K562 (cell line): ENCODE results near the gene BCKDHB.

Source experiments
- ARID1B ChIP-seq: fragments of 450-650 bp; IDR thresholded peaks from 2 replicates; pipeline ENCODE4 v1.6.1; 2016; ENCODE audit warnings: antibody characterized with exemption, mild to moderate bottlenecking, inconsistent platforms
- CHD4 ChIP-seq: fragments of 200-600 bp; sonication (generic); IDR thresholded peaks from 3 replicates; pipeline ENCODE4 v1.6.1; 2012; ENCODE audit warnings: low read depth, mild to moderate bottlenecking, mixed read lengths, low read length, inconsistent platforms; ENCODE audit not compliant: insufficient read depth, insufficient replicate concordance, poor library complexity, severe bottlenecking
- EP300 ChIP-seq: IDR thresholded peaks from 2 replicates; pipeline ENCODE4 v1.6.1; 2012; ENCODE audit warnings: low read length, improper control_type of control experiment
- KAT7 ChIP-seq: sonication (generic); formaldehyde crosslinking; IDR thresholded peaks from 2 replicates; pipeline ENCODE4 v1.8.0; 2022; ENCODE audit warnings: missing genetic modification reagents, mild to moderate bottlenecking, borderline replicate concordance
- MED1 ChIP-seq: sonication (generic); formaldehyde crosslinking; IDR thresholded peaks from 2 replicates; pipeline ENCODE4 v1.8.1; 2023; ENCODE audit warnings: missing genetic modification reagents, borderline replicate concordance
- MEF2A ChIP-seq: IDR thresholded peaks from 2 replicates; pipeline ENCODE4 v1.6.1; 2011; ENCODE audit warnings: low read depth, mild to moderate bottlenecking, low read length, moderate library complexity; ENCODE audit not compliant: control insufficient read depth
- TRIM24 ChIP-seq, 2 experiments: fragments of 450-650 bp; IDR thresholded peaks; 2 replicates each; pipeline ENCODE4 v1.6.1; 2016
- ZBTB17 ChIP-seq: fragments of 450-650 bp; formaldehyde crosslinking; IDR thresholded peaks from 2 replicates; pipeline ENCODE4 v1.4.0; 2020; ENCODE audit warnings: mild to moderate bottlenecking
- ZNF830 ChIP-seq: fragments of 250-450 bp; sonication (Bioruptor Pico); IDR thresholded peaks from 2 replicates; pipeline ENCODE4 v1.5.0; 2021; ENCODE audit warnings: mild to moderate bottlenecking
- TF ChIP-seq, protein P1 (sequence below): fragments of 450-650 bp; IDR thresholded peaks from 2 replicates; pipeline ENCODE4 v1.6.1; 2018; ENCODE audit not compliant: partially characterized antibody
- TF ChIP-seq, protein P2 (sequence below): sonication (generic); formaldehyde crosslinking; IDR thresholded peaks from 2 replicates; pipeline ENCODE4 v1.8.0; 2022; ENCODE audit warnings: mild to moderate bottlenecking, missing genetic modification reagents

DNA sequence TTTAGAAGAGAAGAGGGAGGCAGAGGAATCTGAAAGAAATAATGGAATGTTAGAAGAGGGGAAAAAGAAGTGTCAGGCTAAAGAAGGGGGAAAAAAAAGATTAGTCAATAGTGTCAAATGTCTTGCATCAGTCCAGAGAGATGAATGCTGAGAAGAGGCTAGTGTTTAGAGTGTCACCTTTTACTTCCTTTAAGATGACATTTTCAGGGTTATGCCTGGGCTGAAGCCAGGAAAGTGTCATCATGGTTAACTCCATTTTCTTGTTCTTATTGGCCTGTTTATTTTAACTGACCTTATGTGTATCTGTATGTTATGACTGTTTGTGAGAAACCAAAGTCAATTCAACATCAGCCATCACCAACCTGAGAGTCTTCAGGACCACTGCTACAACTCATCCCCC, 15.0 kb upstream of the BCKDHB start:
- TF ChIP-seq TRIM24 (IDR thresholded peaks at IDR 0.05) (no peak), MEF2A (no peak), CHD4 (no peak), EP300 (no peak), ZBTB17 (CRISPR knock-in tag) (no peak), KAT7 (no peak), ZNF830 (no peak), ARID1B (no peak), MED1 (CRISPR knock-in tag) (no peak)
- TF ChIP-seq, protein P1, sequence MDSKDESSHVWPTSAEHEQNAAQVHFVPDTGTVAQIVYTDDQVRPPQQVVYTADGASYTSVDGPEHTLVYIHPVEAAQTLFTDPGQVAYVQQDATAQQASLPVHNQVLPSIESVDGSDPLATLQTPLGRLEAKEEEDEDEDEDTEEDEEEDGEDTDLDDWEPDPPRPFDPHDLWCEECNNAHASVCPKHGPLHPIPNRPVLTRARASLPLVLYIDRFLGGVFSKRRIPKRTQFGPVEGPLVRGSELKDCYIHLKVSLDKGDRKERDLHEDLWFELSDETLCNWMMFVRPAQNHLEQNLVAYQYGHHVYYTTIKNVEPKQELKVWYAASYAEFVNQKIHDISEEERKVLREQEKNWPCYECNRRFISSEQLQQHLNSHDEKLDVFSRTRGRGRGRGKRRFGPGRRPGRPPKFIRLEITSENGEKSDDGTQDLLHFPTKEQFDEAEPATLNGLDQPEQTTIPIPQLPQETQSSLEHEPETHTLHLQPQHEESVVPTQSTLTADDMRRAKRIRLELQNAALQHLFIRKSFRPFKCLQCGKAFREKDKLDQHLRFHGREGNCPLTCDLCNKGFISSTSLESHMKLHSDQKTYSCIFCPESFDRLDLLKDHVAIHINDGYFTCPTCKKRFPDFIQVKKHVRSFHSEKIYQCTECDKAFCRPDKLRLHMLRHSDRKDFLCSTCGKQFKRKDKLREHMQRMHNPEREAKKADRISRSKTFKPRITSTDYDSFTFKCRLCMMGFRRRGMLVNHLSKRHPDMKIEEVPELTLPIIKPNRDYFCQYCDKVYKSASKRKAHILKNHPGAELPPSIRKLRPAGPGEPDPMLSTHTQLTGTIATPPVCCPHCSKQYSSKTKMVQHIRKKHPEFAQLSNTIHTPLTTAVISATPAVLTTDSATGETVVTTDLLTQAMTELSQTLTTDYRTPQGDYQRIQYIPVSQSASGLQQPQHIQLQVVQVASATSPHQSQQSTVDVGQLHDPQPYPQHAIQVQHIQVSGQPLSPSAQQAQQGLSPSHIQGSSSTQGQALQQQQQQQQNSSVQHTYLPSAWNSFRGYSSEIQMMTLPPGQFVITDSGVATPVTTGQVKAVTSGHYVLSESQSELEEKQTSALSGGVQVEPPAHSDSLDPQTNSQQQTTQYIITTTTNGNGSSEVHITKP, result no peak
- TF ChIP-seq, protein P2, sequence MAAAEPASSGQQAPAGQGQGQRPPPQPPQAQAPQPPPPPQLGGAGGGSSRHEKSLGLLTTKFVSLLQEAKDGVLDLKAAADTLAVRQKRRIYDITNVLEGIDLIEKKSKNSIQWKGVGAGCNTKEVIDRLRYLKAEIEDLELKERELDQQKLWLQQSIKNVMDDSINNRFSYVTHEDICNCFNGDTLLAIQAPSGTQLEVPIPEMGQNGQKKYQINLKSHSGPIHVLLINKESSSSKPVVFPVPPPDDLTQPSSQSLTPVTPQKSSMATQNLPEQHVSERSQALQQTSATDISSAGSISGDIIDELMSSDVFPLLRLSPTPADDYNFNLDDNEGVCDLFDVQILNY (CRISPR knock-in tag), result no peak
